T-helper 9 cell (primary cell): ENCODE measurements around the gene CDK6.
"Not testable (repeated sequence)": the region's sequence is repeated elsewhere in the genome, so short reads cannot be mapped to it uniquely, and the experiment has no call there.

Experiments
- DNase-seq: peaks from one replicate; pipeline ENCODE4 v3.0.0-alpha.2; 2020
- total RNA-seq, 2 donors: gene quantifications; one replicate each; lab custom pipeline; 2026; lab: John Stamatoyannopoulos, UW

Gene CDK6
- 136 to 189 reads per million in 2 donors for total RNA-seq

GRCh38 chr7:92836489-92836999, at the start of gene CDK6:
CDK6 (minus strand) TSS chr7:92836573; CDS start chr7:92833323, 3,250 bp downstream.
- DNase-seq, result peak; percentile 56

- DNase-seq, result not testable (repeated sequence)
These were observed 49.7 kb upstream of the CDK6 start for GRCh38 chr7:92886039-92886438.

DNA sequence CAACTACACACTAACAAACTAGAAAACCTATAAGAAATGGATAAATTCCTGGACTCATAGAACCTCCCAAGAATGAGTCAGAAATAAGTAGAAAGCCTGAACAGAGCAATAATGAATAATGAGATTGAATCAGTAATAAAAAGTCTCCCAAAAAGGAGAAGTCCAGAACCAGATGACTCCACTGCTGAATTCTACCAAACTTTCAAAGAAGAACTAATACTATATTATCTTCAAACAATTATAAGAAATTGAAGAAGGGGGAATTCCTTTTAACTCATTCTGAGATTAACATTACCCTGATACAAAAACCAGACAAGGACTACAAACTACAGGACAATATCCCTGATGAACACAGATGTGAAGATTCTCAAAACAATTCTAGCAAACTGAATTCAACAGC, 47.8 kb upstream of the CDK6 start:
- no peak for DNase-seq

DNA sequence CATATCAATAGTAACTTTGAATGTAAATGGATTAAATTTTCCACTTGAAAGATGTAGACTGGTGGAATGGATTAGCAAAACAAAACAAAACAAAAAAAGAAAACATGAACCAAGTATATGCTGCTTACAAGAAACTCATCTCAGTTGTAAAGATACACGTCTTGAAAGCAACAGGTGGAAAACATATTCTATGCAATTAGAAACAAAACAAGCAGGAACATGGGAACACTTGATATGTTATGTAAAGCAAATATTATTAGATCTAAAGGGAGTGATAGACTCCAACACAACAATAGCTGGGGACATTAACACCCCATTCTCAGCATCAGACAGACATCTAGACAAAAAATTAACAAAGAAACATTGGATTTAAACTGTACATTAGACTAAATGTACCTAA, 46.4 kb upstream of the CDK6 start:
- no peak for DNase-seq

- no peak for DNase-seq
These were observed 44.7 kb upstream of the CDK6 start for GRCh38 chr7:92881091-92881485.

- DNase-seq, result no peak
These were observed 44.1 kb upstream of the CDK6 start for GRCh38 chr7:92880212-92881090.

DNA sequence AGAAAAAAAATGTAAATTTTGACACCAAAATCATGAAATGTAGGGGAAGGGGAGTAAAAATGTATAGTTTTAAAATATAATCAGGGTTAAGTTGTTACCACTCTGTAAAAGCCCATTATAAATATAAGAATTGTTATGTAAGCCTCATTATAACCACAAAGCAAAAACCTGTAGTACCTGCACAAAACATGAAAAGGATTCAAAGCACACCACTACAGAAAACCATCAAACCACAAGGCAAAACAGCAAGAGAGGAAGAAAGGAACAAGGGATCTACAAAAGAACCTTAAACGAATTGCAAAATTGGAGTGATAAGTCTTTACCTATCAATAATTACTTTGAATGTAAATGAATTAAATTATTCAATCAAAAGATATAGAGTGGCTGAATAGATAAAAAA, 41.0 kb upstream of the CDK6 start:
- no peak for DNase-seq

DNA sequence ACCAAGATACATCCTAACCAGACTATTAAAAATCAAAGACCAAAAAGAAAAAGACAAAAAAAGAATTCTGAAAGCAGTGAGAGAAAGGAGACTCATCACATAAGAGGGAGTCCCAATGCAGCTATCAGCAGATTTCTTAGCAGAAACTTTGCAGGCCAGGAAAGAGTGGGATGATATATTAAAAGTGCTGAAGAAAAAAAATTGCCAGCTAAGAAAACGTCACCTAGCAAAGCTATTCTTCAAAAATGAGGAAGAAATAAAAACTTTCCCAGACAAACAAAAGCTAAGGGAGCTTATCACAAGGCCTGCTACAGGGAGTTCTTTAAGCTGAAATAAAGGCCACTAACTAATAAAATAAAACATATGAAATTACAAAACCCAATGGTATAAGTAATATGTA, 40.5 kb upstream of the CDK6 start:
- DNase-seq, result no peak

GRCh38 chr7:92875719-92876118, 39.3 kb upstream of the CDK6 start:
- DNase-seq, result no peak

GRCh38 chr7:92875173-92875572, 38.8 kb upstream of the CDK6 start:
- DNase-seq, result no peak

DNA sequence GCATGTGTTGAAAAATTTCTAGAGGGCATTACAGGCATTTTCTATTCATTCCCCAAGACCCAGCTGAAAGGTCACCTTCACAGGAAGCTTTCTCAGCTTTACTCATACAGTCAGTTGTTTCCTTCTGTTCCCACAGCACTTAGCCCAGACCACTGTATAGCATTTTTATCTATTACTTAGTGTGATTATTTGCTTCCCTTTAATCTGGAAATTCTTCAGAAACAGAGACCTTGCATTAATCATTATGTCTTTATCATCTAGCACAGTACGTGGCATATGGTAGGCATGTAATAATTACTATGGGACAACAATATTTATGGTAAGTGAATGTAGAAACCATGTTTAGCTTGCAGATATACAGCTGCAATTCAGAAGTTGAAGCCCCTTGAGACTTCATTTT, 38.2 kb upstream of the CDK6 start:
- DNase-seq, result no peak

DNA sequence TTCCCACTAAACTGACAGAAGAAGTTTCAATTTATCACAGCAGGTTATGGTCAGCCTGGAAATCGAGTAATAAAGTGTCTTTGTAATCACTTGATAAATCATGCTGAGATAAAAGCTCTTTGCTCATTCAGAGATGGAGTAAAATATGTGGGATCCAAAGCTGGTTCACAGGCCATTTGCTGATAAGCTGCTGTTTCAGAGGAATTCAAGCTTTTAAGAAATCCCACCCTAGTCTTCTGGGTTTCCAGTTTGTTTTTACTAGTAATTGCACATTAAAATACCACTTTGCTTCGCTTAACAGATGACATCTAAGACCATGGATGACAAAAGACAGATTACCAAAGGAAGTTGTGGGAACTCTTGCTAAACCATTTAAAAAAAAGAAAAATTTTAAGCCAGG, 37.4 kb upstream of the CDK6 start:
- no peak for DNase-seq

GRCh38 chr7:92872701-92873100, 36.3 kb upstream of the CDK6 start:
- no peak for DNase-seq

GRCh38 chr7:92868683-92869293, 32.4 kb upstream of the CDK6 start:
- no peak for DNase-seq

DNA sequence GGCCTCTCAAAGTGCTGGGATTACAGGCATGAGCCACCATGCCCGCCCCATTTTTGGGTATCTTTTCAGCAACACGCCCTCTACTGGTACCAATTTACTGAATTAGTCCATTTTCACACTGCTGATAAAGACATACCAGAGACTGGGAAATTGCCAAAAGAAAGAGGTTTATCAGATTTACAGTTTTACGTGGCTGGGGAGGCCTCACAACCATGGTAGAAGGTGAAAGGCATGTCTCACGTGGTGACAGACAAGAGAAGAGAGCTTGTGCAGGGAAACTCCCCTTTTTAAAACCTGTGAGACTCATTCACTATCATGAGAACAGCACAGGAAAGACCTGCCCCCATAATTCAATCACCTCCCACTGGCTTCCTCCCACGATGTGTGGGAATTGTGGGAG, 27.8 kb upstream of the CDK6 start:
- not testable (repeated sequence) for DNase-seq

GRCh38 chr7:92856436-92856835, 20.1 kb upstream of the CDK6 start:
- no peak for DNase-seq

GRCh38 chr7:92854501-92855238, 18.3 kb upstream of the CDK6 start:
- no peak for DNase-seq

DNA sequence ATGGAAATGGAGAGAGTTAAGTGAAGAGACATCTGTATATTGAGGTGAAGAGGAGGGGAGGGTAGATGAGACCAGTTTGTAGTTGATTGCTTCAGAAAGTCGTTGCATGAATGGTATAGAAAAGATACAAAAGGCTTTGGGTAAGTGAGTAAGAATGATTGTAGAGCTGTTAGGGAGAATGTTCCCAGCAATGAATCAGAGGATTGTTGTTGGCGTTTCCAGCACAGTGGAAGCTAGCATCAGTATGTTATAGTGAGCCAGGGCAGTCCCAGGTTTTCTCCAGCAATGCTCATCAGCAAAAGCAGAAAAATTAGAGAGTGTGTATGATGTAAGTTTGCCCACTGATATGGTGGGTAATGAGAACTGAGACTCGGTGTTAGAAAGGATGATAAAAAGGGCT, 15.4 kb upstream of the CDK6 start:
- DNase-seq, result no peak

GRCh38 chr7:92850516-92850915, 14.1 kb upstream of the CDK6 start:
- DNase-seq, result no peak

DNA sequence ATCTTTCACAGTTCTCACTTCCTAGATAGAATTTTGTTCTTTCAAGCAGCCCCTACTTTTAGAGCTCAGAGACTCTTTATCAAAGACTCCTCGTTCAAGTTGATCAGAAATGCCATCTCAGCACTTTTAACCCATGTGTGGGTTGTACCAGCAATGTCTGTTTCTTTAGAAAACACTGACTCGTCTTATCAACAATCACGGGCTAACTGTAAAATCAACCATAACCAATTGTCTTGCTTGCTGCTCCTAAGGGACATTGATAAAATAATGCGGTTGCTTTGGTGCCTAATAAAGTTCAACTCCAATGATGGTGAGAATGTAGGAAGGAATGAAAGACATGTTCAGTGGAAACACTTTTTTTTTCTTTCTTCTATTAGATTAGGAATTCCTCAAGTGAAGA, 12.9 kb upstream of the CDK6 start:
- no peak for DNase-seq

DNA sequence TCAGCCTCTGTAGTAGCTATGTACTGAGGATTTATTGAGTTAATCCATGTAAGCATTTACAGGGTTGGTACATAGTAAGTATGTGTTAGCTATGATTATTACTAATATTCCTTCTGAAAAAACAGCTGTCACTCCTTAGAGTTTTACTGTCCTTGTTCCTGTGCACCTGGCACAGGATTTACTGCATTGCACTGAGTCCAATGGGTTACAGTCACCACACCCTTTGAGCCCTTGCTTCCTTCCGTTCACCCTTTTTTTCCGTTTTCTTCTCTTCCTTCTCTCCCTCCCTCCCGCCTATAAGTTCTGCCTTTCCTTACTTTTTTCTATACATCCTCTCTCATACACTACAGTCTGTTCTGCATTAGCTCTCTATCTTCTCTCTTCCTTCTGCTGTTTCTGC, 12.5 kb upstream of the CDK6 start:
- DNase-seq, result no peak

- no peak for DNase-seq
These were observed 12.1 kb upstream of the CDK6 start for GRCh38 chr7:92848441-92848840.

DNA sequence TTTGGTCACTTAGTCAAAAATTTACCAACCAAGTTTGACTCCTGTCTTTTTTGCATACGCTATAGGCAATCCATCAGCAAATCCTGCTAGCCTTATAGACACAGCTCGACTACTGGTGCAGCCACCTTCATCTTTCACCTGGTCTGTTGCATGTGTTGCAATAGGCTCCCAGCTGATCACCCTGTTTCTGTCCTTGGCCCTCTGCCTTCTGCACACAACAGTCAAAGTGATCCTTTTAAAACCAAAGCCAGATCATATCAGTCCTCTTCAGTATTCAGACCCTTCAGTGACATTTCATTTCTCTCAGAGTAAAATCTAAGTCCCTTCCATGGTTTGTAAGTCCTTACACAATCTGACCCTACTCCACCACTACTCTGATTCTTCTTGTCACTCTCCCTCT, 10.9 kb upstream of the CDK6 start:
- no peak for DNase-seq

DNA sequence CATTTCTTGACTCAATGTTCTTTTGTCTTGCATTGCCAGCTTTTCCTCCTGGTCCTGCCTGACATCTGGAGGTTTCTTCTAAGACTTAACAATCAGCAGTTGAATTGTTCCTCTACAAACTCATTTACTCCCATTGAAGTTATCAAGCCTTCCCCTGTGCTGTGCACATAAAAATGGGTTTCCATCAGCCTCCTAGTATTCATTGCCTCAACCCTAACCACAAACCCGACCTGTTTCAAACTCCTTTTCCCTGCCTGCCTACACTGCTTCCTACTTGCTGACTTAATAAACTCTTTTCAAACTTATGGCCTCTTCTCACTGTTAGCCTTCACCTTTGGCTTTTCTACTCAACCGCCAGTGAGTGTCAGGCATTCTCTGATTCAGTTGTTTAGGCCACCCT, 9.4 kb upstream of the CDK6 start:
- DNase-seq, result no peak
